Measurements from ENCODE around the gene ST8SIA5.

Gene ST8SIA5

DNA sequence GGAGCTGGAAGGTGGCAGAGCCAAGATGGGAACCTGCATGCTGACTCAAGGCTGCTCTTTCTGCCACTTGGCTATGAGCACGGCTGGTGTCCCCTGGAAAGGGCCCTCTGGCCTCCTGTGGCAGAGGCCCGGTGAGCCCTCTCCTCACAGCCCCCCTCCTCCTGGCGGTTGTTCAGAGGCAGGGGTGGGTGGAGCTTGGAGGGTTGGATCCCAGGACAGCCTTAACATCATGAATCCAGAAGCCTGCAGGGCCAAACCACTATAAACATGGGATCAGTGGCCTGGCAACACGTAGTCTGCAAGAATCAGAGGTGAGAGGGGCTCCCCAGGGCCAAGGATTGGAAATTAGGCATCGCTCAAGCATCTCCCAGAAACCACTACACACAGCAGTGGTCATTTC is 51.3 kb downstream of the ST8SIA5 start:
- DNase-seq, result no peak

GRCh38 chr18:46704816-46705215 is 52.0 kb downstream of the ST8SIA5 start:
- no peak for DNase-seq

DNA sequence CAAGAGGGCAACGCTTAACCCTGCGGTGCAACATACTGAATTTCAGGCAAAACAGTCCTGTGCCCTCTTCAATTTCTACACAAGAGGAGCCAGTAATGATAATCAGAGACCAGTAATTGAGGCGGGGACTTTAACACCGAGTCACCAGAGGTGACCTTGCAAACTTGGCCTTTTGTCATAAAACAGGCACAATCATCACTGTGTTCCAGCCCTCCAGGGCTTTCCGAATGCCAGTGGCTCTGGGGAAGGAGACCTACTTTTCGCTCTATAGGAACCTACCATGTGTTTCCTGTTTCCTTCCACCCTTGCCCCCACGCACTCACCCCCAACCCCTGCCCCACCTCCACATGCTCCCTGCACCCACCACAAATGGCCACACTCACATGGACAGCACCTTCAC is 52.7 kb downstream of the ST8SIA5 start:
- DNase-seq, result no peak

DNA sequence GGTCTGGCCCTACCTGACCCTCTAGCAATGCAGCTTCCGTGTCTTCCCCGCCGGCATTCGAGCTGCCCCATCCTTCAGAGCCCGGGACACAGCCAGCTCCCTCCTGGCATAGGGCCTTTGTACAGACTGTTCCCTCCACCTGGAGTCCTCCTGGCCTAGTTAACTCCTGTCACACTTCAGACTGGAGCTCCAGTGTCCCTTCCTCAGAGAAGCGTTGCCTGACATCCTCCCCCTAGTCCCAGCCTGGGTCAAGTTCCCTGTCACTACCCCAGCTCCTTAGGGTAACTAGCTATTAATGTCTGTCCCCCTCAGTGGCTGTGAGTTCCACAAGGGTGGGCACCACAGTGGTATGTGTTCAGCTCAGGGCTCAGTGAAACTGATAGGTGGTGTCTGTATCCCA is 54.4 kb downstream of the ST8SIA5 start:
- DNase-seq, result no peak

DNA sequence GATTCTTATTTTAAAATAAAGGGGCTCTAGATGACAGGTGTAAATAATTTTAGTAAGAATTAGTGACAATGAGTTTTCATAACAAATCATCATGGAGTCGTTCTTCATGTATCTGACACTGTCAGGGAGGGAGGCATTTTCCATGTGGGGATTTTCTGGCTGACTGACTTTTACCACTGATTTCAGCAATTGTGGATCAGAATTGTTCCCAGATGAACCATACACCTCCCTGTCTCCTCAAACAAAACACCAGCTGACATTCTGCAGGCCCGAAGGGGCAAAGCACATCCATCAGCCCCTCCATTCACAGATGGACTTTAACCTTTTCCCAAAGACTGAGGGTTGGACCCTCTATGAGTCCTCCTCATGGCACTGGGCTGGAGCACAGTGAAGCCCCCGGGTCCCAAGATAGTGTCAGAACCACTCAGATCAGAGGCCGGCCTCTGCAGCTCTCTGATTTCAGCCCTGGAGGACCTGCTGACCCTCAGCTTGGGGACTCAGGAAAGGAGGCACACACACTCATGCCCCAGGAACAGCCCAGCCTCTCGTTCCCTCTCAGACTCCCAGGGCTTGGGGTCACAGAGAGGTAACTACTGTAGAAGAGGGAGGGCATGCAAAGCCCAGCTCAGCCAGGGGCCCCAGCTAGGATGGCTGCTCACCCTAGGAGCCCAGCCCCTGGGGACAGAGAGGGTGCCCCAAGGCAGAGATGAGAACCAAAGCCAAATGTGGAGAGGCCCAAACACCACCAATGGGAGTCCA is 56.6 kb downstream of the ST8SIA5 start:
- DNase-seq, result no peak

GRCh38 chr18:46696702-46697101 is 60.2 kb downstream of the ST8SIA5 start:
- no peak for DNase-seq

- DNase-seq, result no peak
Observed at GRCh38 chr18:46696268-46696667, 60.6 kb downstream of the ST8SIA5 start.

- DNase-seq, result no peak
Observed at GRCh38 chr18:46693996-46694395, 62.9 kb downstream of the ST8SIA5 start.

DNA sequence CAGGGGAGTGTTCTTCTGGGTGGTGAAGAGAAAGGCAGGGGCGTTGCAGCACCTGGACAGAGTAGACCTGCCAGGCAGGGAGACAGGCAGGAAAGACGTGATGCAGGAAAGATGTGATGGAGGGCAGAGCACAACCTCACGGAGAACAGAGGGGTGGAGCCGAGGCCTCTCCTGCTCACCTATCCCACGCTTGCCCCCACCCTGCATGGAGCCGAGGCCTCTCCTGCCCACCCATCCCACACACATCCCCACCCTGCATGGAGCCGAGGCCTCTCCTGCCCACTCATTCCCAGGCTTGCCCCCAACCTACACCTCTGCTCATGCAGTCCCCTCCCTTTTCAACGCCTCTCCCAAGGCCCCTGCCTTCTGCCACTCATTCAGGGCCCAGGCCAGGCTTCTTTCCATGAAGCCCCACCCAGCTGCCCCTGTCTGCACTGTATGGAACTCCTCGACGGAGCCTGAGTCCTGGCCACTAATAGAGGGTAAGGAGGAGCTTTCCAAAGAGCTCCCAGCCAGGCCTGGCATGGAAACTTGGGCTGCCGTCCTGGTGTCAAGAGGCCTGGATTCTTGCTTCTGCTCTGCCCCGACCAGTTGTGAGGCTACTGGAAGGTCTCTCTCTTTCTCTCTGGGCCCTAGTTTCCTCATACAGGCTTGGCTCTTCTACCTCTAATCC is 67.9 kb downstream of the ST8SIA5 start:
- DNase-seq, result no peak

GRCh38 chr18:46686186-46686585 is 70.7 kb downstream of the ST8SIA5 start:
- DNase-seq, result no peak

DNA sequence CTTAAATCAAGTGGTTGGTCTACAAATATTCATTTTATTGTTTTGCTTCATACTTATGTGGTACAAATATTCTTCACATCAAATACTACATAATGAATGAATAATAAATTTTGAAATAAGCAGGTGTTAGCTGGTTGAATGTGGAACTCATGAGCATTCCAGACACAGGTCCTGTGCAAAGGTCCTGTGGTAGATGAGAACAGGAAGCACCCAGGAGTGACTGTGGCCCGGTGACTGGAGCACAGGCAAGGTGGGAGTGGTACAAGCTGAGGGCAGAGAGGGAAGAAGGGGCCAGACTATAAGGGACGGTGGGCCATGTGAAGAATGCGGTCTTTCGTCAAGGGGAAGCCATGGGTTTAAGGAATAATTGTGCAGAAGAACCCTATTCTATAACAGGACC is 73.6 kb downstream of the ST8SIA5 start:
- no peak for DNase-seq

GRCh38 chr18:46680784-46681695 is 75.8 kb downstream of the ST8SIA5 start:
- no peak for DNase-seq

DNA sequence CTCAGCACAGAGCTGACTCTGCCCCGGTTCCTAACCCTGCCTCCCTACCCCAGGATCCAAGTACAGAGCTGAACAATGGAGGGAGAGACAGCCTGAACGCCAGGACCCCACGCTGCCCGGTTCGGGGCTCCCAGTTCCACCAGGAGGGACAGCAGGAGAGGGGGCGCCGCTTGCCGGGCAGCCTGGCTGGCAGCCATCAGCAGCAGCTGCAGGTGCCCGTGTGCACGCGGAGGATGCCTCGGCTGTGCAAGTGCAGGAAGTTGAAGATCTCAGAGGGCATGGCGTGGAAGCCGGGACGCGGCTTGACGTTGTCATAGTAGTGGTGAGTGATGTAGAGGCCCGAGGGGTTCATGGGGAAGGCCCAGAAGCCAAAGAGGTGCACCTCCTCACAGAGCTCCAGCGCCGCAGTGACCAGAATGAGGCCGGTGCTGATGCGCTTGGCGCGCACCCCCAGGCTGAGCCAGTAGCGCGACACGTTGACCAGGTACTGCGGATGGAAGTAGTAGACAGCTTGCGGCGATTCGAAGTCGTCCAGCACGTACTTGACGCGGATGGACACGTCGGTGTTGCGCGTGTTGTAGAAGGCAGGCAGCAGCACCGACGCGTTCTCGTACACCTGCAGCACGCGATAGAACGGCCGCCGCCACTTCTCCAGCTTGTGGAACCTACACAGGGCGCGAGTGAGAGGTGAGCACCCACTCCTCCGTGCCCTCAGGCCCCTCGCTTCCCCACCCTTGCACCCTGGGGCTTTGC is 76.8 kb downstream of the ST8SIA5 start:
- no peak for DNase-seq

- DNase-seq, result no peak
Observed at GRCh38 chr18:46678785-46679399, 78.0 kb downstream of the ST8SIA5 start.

- DNase-seq, result no peak
Observed at GRCh38 chr18:46678041-46678440, 78.8 kb downstream of the ST8SIA5 start.

DNA sequence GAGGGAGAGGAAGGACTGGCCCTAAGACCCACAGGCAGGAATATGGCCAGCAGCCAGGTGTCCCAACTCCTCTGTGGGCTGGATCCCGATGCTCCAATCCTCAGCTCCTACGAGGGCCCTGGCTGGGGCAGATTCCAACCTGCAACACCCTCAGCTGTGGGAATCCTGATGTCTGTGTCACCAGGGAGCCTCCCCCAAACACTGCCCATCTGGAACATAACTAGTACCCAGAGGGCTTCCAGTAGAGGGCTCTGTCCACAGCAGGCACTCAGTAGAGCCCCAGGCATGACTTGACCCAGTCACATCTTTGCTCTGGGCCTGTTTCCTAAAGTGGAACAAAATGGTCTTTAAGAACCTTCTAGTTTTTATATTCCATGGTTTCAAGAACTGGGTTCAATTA is 79.2 kb downstream of the ST8SIA5 start:
- no peak for DNase-seq

DNA sequence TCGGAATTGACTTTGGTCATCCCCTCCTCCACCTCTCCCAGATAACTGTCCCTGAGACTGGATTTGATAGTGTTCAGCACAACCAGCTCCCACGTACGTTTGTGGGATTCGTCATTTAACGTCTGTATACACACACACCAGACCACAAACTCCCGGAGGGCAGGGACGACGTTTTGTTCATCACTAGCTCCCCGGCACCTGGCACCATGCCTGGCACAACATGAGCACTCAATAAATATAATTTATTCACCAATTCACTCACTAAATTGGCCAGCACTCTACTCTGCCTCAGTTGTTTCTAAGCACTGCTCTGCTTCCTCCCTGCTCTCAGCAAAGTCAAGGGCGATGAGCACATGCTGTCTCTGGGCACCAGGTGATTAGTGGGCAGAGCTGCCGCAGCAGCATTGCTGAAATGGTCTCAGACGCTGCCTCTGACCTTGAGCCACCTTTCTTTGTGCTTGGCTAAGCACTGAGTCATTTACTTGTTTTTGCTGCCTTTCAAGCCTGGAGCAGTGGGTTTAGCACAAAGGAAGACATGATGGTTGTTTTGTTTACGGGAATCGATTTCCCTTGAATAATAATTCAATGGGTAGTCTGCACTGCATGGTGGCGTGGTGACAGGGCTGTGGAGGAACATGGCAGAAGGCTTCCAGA is 80.5 kb downstream of the ST8SIA5 start:
- DNase-seq, result no peak

- DNase-seq, result no peak
Observed at GRCh38 chr18:46675112-46675511, 81.7 kb downstream of the ST8SIA5 start.

DNA sequence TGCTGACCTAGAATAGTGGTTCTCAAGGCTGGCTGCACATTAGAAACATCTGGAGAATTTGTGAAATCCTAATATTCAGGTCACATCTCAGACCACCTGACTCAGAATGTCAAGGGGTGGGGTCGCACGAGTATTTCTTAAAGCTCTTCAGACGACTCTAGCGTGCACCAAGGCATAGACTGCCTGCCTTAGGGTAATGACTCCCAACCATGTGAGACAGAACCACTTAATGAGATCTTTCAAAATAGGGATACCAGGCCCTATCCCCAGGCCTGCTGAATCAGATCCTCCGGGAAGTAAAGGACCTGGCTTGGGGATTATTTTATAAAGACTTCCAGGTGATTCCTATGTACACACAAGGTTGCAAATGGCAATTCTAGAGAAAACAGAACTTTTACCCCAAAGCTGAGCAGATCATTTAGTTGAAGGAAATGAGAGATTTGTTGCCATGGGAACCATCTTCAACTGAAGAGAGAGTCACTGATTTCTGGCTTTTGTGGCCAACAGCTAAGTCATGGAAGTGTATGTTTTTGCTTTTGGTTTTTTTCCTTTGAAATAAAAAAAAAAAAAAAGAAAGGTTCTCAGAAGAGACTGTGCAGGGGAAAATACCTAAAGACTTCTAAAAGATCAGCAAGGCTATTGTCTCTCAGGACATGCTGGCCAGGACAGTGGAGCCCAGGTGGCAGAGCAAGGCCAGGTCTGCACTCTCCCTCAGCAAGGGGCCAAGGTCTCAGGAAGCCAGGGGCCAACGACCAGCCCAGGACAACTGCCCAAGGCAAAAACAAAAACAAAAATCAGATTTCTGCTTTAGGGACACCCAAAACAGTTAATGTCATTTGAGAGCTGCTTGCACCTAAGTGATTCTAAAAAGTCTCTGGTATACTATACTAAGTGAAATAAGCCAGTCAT is 84.5 kb downstream of the ST8SIA5 start:
- DNase-seq, result no peak

DNA sequence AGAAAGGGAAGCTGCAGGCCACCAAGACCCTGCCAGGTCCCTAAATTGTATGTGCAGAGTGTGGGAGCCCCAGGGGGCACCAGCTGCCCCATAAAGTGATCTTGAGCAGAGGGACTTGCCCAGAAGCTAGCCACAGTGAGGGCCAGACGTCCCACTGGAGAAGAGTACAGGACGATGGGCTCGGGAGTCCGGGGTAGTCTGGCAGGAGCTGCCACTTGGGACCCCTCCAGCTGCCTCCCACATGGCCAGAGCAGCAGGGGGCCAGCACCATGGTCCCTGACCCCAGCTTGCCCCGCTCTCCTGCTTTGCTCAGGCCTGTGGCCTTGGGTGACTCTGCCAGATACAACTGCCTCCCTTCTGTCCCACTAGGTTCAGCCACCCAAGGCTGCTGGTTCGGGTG is 88.2 kb downstream of the ST8SIA5 start:
- DNase-seq, result no peak

GRCh38 chr18:46668135-46668534 is 88.7 kb downstream of the ST8SIA5 start:
- DNase-seq, result no peak
